ENCODE results near the gene LPIN3.
"Not testable (repeated sequence)": the region's sequence is repeated elsewhere in the genome, so short reads cannot be mapped to it uniquely, and the experiment has no call there.

Gene LPIN3

DNA sequence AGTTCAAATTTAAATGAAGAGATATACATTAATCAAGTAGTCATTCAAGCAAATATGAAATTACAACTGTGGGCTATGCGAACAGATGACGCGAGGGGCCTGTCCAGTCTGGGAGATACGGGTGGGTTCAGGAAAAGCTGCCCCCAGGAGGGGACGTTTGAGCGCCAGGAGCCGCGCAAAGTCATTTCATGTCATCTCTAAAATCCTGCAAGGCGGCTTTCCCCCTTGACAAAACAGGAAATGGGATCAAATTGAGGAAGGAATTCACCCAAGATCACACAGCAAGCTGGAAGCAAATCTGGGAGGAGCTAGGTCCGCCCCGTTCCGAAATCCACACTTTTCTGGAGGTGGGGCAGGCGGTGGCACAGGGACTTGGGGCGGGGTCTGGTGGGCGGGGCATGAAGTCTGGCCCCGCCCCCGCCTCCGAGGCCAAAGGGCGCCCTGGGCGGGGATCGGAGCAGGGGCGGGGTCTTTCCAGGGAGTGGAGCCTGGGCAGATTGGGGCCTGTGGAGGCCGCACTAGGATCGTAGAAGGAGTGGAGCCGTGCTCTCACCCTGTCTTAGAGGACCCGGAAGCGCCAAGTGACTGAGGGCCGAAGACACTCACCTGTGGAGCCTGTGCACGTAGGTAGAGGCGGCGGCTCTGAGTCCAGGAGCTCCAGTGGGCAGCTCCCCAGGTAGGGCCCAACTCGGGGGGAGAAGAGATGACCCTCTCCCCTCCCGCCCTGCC, at the start of gene LPIN3:
Gene LPIN3, plus strand, starts transcription at position 495 of the 729 bp plus-strand sequence. CDS start 4,983 bp downstream, outside the sequence.
- DNase-seq: peak; percentile 89

DNA sequence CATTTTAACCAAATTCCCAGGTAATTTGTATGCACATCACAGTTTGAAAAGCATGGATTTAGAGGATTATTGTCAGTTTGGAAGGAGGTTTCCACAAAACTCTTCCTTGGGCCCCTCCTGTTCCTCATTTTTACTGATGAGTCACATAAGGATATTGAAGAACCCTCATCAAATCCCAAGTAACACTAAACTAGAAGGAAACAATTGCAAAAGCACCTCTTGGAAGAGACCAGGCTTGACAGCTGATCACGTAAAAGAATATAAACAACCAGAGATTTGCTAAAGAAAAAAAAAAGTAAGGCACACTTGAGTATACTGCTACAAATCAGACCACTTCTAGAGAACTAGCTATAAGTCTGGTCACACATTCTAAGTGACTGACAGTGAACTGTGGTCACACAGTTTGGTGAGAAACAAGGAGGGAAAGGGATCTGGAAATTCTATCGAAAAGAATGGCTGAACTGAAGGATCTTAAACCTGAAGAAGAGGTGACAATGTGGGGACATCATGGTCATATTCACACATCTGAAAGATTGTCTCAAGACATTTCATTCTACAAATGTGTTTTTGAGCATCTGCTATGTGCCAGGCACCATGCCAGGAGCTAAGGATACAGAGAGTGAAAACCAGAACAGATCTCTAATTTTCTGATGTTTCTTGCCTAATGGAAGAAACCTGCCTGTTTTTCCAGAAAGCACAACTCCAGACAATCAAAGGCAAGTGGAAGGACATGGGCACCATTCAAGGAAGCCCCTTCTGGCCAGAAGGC, 47.2 kb upstream of the LPIN3 start:
- DNase-seq: peak; percentile 50

- peak; percentile 42 for DNase-seq
Measured at GRCh38 chr20:41299899-41300298, 40.7 kb upstream of the LPIN3 start.

GRCh38 chr20:41300383-41300782, 40.2 kb upstream of the LPIN3 start:
- DNase-seq: no peak

DNA sequence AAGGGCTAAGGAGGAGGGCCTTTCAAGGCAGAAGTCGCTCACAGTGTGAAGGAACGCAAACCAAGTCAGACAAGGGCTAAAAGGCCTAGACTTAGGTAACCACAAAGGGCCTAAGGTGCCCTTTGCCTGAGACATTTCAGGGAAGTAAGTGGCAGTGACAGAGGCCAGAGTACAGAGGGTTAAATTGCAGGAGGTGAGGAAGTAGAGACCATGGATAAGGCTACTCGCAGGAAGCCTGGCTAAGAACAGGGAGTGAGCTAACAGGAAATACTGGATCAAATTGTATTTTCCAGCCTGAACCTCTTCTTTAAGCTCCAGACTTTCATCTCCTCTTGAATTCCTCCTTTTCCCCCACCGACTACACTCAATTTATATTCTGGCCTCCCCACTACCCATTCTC, 39.7 kb upstream of the LPIN3 start:
- no peak for DNase-seq

DNA sequence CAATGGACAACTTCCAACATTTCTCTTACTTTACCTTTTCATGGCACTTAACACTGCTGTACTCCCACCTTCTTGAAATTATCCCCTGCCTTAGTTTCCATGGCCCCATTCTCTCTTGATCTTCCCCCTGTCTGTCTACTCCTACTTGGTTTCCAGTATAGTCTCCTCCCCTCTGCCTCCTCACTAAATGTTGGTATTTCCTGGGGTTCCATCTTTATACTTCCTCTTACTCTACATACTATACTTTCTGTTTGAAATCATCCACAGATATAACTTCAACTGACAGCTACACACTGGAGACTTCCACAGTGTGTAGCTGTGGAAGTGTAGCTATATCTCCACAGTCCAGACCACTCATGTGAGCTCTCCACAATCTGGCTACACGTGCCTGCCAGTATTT, 36.6 kb upstream of the LPIN3 start:
- no peak for DNase-seq

DNA sequence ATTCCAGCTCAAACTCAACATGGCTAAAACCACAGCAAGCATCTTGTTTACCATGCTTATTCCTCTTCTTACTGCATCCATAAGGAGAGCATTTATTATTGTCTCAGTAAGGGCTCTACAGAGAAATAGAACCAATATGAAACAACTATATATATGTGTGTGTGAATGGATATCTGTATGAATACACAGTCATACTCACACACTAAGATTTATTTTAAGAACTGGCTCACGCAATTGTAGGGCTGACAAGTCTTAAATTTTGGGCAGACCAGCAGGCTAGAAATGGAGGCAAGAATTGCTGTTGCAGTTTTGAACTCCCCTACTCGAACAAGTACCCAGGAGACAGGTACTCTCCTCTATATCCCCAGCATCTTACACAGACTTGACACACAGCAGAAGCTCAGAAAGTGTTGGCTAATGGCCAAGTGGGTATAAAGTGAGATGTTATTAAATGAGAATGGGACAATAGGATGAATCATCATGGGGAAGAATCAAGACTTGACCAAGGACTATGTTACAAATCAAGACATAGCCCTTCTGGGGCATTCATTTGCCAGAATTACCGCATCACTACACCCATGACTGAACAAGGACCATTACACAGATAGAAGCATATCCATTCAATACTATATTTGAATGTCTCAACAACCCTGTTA, 36.1 kb upstream of the LPIN3 start:
- no peak for DNase-seq

DNA sequence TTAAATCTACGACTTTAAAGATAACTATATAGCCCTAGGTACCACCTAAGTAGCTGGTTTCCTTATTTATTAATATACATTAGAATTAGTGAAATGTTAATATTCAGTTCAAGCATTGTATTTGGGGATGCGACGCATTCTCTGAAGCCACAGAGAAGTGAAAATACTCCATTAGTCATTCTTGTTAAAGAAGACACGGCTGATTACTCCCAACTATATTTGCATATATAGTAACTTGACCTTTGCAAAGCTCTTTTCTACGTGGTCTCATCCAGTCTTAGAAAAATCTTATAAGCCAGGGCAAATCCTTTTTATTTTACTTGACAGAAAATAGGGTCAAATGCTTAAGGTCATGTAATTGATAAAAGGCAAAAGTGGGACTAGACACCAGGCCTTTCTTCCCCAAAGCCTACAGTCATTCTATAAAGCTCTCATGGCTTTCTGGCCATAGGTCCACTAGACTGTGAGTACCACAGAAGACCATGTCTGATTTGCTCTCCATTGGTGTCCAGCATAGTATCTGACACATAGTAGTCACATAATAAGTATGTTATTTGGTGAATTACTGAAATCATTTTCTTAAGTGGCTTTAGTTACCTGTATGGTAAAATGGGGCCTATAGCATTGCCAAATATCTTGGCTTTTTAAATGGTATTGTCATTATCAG, 34.4 kb upstream of the LPIN3 start:
- no peak for DNase-seq

DNA sequence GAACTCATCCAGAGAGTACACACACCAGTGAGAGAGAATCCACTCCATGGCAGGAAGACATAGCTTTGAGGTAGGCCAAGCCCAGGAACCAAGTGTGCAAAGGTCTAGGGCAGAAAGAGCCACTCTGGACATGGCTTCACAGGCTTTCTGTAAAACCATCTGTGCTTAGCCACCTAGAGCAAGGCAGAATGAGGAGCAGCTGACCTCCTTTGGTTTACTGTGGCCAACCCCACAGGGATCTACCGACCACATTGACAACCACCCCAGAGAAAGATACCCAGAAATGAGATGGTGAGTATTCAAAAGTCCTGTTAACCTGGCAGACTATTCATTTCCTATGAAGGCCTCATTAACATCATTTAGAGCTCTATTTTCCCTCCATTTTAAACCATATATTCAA, 33.6 kb upstream of the LPIN3 start:
- DNase-seq: no peak

- peak; percentile 70 for DNase-seq
Measured at GRCh38 chr20:41308290-41308711, 32.3 kb upstream of the LPIN3 start.

GRCh38 chr20:41308726-41309413, 31.8 kb upstream of the LPIN3 start:
- peak; percentile 35 for DNase-seq

DNA sequence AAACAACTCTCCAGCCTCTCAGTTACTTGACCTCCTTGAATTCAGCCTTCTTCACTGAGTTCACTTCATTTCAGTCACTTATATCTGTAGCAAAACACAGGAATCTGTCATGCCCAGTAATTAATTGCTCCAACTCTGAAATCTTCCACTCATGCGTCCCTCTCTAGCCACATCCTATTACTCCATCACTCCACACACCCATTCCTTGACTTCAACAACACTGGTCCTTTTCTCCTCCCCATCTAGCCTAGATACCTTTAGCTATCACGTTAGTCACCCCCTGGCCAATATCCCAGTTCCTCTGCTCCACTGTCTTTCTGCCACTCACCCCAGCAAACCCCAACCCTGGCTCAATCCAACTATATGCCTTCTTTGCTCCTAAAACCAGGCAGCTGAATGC, 30.8 kb upstream of the LPIN3 start:
- DNase-seq: peak; percentile 74

DNA sequence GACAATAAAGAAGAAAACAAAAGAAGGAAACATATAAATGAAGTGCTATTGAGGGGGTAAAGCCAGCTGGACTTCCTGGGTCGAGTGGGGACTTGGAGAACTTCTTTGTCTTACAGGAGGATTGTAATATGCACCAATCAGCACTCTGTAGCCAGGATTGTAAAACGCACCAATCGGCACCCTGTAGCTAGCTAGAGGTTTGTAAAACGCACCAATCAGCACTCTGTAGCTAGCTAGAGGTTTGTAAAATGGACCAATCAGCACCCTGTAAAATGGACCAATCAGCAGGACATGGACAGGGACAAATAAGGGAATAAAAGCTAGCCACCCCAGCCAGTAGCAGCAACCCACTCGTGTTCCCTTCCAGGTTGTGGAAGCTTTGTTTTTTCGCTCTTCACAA, 28.6 kb upstream of the LPIN3 start:
- not testable (repeated sequence) for DNase-seq

DNA sequence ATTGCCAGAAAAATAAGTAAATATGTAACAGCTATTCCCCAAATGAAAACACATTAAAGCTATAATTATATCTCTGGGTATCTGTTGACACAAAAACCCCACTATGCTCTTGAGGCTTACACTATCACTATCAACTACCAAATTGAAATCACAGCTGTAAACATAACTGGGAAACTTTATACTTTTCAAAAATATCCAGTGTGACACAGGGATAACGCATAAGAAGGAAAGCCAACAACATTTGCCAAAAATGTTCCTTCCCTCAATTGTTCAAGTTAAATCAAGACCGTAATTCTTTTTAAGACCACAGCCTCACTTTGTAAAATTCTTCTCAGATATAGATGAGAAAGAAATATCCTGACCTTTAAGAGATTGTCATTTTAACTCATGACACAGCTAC, 26.2 kb upstream of the LPIN3 start:
- DNase-seq: no peak

- no peak for DNase-seq
Measured at GRCh38 chr20:41316051-41316450, 24.6 kb upstream of the LPIN3 start.

GRCh38 chr20:41316602-41317545, 23.7 kb upstream of the LPIN3 start:
- peak; percentile 92 for DNase-seq

GRCh38 chr20:41317546-41318270, 22.9 kb upstream of the LPIN3 start, which contains the start of gene ZHX3:
TSS of gene ZHX3 (minus strand) at chr20:41317731. CDS start at chr20:41204916, 112,815 bp downstream.
- peak; percentile 97 for DNase-seq

DNA sequence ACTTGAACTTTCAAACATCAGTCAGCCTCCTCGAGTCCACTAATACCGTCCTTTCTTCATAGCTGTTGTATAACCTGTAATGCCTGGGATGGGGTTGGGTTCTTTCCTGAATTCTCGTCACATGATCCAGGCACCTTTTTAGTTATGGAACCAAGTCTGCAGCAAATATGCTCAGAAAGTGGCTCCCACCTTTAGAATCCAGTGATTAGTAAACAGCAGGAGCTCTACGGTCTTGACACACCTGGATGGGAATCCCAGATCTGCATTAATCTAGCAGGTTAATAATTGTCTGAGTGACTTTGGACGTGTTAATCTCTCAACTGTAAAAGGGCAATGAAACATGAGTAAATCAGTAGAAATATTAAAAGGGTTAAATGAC, 22.4 kb upstream of the LPIN3 start:
- no peak for DNase-seq

DNA sequence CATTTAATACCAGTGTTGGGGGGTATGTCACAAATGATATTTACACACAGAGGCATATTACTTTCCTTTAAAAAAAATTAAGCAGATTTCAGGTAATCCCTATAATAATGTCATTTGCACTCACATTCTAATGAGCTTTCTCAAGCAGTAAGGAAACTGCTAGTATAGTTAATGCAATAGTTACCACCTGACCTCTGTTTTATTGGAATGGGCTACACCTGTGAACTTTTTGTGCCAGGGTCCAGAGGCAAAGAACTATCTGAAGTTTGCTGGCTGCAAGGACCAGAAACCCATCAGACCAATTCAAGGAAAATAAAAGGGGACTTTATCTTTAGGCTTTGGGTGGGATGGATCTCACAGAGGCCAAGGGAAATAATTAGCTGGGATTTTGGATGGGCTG, 20.2 kb upstream of the LPIN3 start:
- DNase-seq: no peak

DNA sequence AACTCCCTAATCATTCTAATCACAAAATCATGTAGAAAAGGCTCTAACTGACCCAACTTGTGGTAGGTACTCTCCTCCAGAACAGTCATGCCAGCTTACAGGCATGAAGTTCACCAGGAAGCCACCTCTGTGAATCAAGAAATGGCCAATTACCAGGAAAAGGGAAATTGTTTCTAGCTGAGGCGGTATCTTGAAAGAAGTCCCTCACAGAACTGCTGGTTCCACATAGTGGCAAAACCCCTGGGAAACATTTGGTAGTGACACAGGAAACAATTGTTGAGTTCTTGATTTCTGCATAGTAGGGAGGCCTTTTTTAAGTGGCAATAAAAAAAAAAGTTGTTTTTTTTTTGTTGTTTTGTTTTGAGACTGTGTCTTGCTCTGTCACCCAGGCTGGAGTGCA, 19.6 kb upstream of the LPIN3 start:
- no peak for DNase-seq

- no peak for DNase-seq
Measured at GRCh38 chr20:41327178-41327577, 13.4 kb upstream of the LPIN3 start.
